Tibial nerve (tissue), 4 donors: ENCODE data around the gene MAML2. TPM values are rescaled to one million over a fixed set of nuclear protein-coding genes. Genes with fewer than 3 reads are reported as not detected.
A peak's percentile ranks its signal among the peaks of the same experiment; 100 is the strongest.

Experiments used
- DNase-seq, 2 donors: peaks; one replicate each; pipeline ENCODE4 v3.0.0-alpha.2; 2019; ENCODE audit warnings: low spot score in 2 of 2
- H3K27ac ChIP-seq, 4 donors: fragments of 200-600 bp; sonication (generic) in 3 of 4; one replicate each; pipeline ENCODE4 v1.5.1; 2017 to 2019; ENCODE audit warnings: mild to moderate bottlenecking in 1 of 4
- H3K27me3 ChIP-seq, 2 donors: fragments of 200-600 bp; sonication (generic) in 1 of 2; one replicate each; pipeline versions ENCODE4 v1.5.1 to v1.6.0; 2017 to 2019
- H3K36me3 ChIP-seq, 3 donors: fragments of 200-600 bp; sonication (generic); one replicate each; pipeline ENCODE4 v1.5.1; 2018 to 2019
- H3K4me1 ChIP-seq, 4 donors: fragments of 200-600 bp; sonication (generic) in 3 of 4; one replicate each; pipeline ENCODE4 v1.5.1; 2017 to 2019
- H3K4me3 ChIP-seq, 4 donors: fragments of 200-600 bp; sonication (generic) in 3 of 4; one replicate each; pipeline ENCODE4 v1.5.1; 2017 to 2019; ENCODE audit warnings: mild to moderate bottlenecking in 1 of 4, moderate library complexity in 1 of 4
- H3K9me3 ChIP-seq, 4 donors: fragments of 200-600 bp; sonication (generic) in 3 of 4; one replicate each; pipeline ENCODE4 v1.5.1; 2017 to 2019
- CTCF ChIP-seq, 5 experiments: fragments of 200-600 bp in 3 of 5; fragments of 450-650 bp in 2 of 5; sonication (generic) in 3 of 5; IDR thresholded peaks; one replicate each; pipeline ENCODE4 v1.5.1; 2016 to 2019; ENCODE audit warnings: antibody characterized with exemption in 5 of 5, mild to moderate bottlenecking in 3 of 5, moderate library complexity in 2 of 5
- EP300 ChIP-seq, 2 donors: sonication (generic); formaldehyde crosslinking; IDR thresholded peaks; one replicate each; pipeline ENCODE4 v1.6.1; 2017; ENCODE audit warnings: antibody characterized with exemption in 2 of 2, mild to moderate bottlenecking in 1 of 2
- POLR2A ChIP-seq, 2 donors: fragments of 450-650 bp; IDR thresholded peaks; one replicate each; pipeline ENCODE4 v1.6.1; 2017; ENCODE audit warnings: antibody characterized with exemption in 2 of 2, mild to moderate bottlenecking in 2 of 2, moderate library complexity in 2 of 2
- WGBS, 2 donors: methylation state at CpG; one replicate each; pipeline ENCODE4 v1.1.5; 2018; 5-methylcytosine and 5-hydroxymethylcytosine counted together
- total RNA-seq, 4 donors: library from RNA; depleted of rRNA; stranded (reverse); fragments of >200 nt; gene quantifications; one replicate each; pipeline ENCODE4 v1.1.0, GENCODE V29; 2016

MAML2 gene
- total RNA-seq, 4 donors from 2014 or later = 20.5 to 38.4 (median 27.9) TPM

DNA sequence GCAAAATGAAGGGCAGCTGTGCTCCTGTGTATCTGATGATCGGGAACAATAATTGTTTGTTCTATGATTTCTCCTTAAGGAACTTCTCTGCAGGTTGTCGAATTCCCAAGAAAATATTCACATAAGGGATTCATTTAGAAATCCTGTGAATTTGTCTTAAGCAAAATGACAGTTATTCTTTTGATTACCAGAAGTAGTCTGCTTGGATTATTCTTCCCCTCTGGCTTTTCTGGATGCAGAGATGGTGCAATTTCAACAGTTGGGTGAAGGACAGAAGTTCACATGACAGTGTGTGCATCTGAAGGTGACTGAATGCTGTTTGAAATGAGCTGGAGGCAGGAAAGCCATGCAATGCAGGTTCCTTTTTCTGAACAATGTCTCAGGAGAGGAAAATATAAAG, 281.9 kb downstream of the MAML2 start:
- H3K36me3 ChIP-seq = no peaks in the 10 kb centered on the region
- TF ChIP-seq EP300 (IDR thresholded peaks at IDR 0.05) (peak in 1 of 2 donors; percentile 14), POLR2A (IDR thresholded peaks at IDR 0.05) (no peak)
- H3K27ac ChIP-seq = no peak overlapping the region
- DNase-seq = no peak
- H3K4me1 ChIP-seq = peaks cover 0 to 43% (median 8%) of the 10 kb centered on the region in 4 donors
- H3K9me3 ChIP-seq = no peaks in the 10 kb centered on the region
- 55 to 63% methylated on average over 2 of the region's 2 CpGs for WGBS, 2 donors
- no peaks in the 10 kb centered on the region for H3K27me3 ChIP-seq
- no peak overlapping the region for H3K4me3 ChIP-seq

GRCh38 chr11:96057502-96057901, 285.5 kb downstream of the MAML2 start:
- H3K4me1 ChIP-seq = peaks cover 0 to 59% (median 20%) of the 10 kb centered on the region in 4 donors
- peak overlapping the region in 1 of 4 donors; percentile 6 for H3K4me3 ChIP-seq

DNA sequence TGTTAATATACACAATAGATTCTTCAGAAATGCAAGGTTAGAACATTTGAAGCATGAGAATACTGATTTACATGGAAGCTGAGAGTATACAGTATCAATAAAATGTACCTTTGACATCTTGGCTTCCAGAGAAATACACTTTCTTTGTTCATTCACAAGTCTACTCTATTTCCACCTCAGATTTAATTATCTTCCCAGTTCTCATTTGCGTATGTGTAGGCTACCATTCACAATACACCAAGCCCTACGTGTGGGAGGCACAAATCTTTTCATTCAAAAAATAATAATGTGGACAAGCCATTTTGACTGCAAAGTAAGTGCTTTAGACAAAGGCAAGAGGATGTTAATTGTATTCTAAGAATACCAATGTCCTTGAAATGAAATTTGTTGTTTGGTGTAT, 286.4 kb downstream of the MAML2 start:
- TF ChIP-seq EP300 (IDR thresholded peaks at IDR 0.05) = no peak
- TF ChIP-seq POLR2A (IDR thresholded peaks at IDR 0.05) = no peak
- no peak for TF ChIP-seq CTCF (IDR thresholded peaks at IDR 0.05)
- Histone ChIP-seq H3K27ac (peak overlapping the region in 2 of 4 donors; percentile 73 to 79), H3K9me3 (no peaks in the 10 kb centered on the region), H3K36me3 (no peaks in the 10 kb centered on the region), H3K4me1 (peaks cover 0 to 59% (median 20%) of the 10 kb centered on the region in 4 donors), H3K4me3 (no peak overlapping the region), H3K27me3 (no peaks in the 10 kb centered on the region)
- WGBS, 2 donors = 69 to 76% methylated on average over 2 of the region's 2 CpGs
- no peak for DNase-seq

More at GRCh38 chr11:96057502-96057901, 285.5 kb downstream of the MAML2 start:
- WGBS, 2 donors = 53 to 77% methylated on average over 2 of the region's 2 CpGs
- no peaks in the 10 kb centered on the region for H3K9me3 ChIP-seq
- no peaks in the 10 kb centered on the region for H3K27me3 ChIP-seq
- no peak for DNase-seq
- H3K36me3 ChIP-seq = no peaks in the 10 kb centered on the region
- peak overlapping the region in 3 of 4 donors; percentile 4 to 73 (median 56) for H3K27ac ChIP-seq
- TF ChIP-seq CTCF (IDR thresholded peaks at IDR 0.05) (no peak), POLR2A (IDR thresholded peaks at IDR 0.05) (no peak), EP300 (IDR thresholded peaks at IDR 0.05) (no peak)

DNA sequence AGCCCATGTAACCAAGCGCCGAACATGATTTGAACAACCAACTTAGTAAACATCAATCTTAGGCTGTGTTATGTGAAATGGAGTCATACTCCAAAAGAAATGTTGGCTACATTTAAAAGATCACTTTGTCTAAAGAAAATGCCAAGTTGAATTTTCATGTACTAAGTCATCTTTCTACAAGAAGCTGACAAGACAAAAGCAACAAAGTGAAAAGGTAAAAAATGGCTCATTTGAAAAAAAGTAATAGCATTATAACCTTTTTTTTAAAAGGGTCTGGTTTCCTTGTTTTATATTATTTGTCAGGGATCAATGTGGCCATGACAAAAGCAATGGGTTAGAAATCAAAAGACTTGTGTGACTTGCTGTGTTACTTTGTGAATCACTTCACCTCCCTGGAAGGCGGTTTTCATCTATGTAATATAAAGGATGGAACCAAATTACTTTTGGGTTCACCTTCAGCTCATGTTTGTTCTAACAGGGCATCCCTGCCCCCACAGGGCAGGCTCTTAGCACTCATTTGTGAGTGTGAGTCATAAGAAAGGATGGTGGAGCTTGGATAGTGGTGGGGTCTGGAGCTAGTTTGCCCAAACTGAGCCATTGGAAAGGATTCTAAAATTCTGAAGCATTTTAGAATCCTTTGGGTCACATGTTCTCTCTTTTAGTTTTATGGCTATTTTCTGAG, 287.1 kb downstream of the MAML2 start:
- H3K27me3 ChIP-seq = no peaks in the 10 kb centered on the region
- no peaks in the 10 kb centered on the region for H3K9me3 ChIP-seq
- TF ChIP-seq POLR2A (IDR thresholded peaks at IDR 0.05) (no peak), CTCF (IDR thresholded peaks at IDR 0.05) (no peak), EP300 (IDR thresholded peaks at IDR 0.05) (no peak)
- peaks cover 0 to 52% (median 20%) of the 10 kb centered on the region in 4 donors for H3K4me1 ChIP-seq
- DNase-seq = no peak
- H3K36me3 ChIP-seq = no peaks in the 10 kb centered on the region
- no peak overlapping the region for H3K4me3 ChIP-seq
- H3K27ac ChIP-seq = peak overlapping the region; percentile 23 to 79 (median 60)
- 60% methylated on average over 3 of the region's 3 CpGs for WGBS, 2 donors

DNA sequence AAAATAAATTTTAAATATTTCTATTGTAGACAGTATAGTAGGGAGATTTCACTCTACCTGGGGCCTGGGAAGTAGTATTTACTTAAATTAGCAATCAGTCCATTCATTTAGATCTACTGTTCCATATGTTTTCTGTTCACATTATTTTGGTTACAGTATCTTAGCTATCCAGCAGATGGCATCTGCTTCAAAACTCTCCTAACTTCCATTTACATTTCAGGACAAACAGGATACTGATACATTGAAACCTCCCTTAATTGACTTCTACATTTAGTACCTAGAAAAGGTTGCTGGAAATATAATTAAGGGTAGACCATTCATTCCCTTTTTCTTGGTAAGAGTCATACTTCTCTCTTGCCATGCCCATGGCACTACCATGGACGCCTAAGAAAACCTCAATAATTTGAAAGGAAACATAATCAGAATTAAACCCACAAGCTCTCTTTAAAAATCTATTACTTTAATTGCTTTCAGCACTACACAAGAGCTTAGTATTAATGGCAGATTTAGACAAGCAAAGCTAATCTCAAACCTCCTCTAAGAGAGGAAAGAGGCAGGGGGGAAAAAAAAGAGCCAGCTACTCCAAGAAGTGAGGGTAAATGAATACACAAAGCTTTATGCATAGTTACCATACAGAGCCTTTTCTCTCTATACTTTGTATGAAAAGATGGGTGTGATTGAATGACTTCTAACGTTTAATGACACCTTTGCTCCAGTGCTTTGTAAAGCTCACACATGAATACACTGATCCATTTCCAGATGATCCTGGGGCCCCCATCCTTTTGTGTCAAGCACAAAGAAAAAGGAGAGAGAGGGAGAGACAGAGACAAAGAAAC, 287.9 kb downstream of the MAML2 start:
- Histone ChIP-seq H3K4me3 (no peak overlapping the region), H3K4me1 (peaks cover 0 to 47% (median 20%) of the 10 kb centered on the region in 4 donors), H3K9me3 (no peaks in the 10 kb centered on the region), H3K27me3 (no peaks in the 10 kb centered on the region), H3K27ac (peak overlapping the region; percentile 37 to 79 (median 60)), H3K36me3 (no peaks in the 10 kb centered on the region)
- TF ChIP-seq CTCF (IDR thresholded peaks at IDR 0.05) = peak; percentile 43 to 83 (median 64)
- TF ChIP-seq POLR2A (IDR thresholded peaks at IDR 0.05) = no peak
- no peak for TF ChIP-seq EP300 (IDR thresholded peaks at IDR 0.05)
- DNase-seq = no peak
- 52% methylated on average over 2 of the region's 2 CpGs for WGBS, 2 donors
